ENCODE results near the gene TRIM7.

Gene TRIM7

DNA sequence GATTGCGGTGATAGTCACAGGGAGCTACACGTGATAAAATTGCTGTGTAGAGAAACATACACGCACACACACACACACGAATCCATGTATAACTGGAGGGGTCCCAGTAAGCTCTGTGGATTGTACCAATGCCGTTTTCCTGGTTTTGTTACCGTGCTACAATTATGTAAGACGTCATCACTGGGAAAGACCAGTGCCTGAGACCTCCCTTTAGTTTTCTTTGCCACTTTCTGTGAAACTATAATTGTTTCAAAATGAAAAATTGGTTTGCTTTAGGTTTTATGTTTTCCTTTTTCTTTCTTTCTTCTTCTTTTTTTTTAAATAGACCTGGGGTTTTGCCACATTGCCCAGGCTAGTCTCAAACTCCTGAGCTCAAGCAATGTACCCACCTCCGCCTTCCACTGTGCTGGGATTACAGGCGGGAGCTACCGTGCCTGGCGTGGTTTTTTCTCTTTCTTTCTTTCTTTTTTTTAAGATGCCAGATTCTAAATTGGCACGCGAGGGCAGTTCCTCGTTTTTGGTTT, 36.3 kb downstream of the TRIM7 start:
- Histone ChIP-seq H2AFZ (ENCODE audit: low read length) (no peak overlapping the region), H3K79me2 (ENCODE audit: insufficient read depth, low read length) (no peaks in the 10 kb centered on the region), H3K4me2 (ENCODE audit: low read depth, low read length, poor library complexity, severe bottlenecking) (peak overlapping the region; percentile 65), H3K9me3 (ENCODE audit: insufficient read depth, low read depth, low read length) (no peaks in the 10 kb centered on the region), H3F3A (ENCODE audit: low read depth) (no peaks in the 10 kb centered on the region), H3K36me3 (ENCODE audit: insufficient read depth, low read length) (no peaks in the 10 kb centered on the region), H3K27me3 (ENCODE audit: insufficient read depth, low read length, poor library complexity, severe bottlenecking) (no peaks in the 10 kb centered on the region), H3K4me3 (ENCODE audit: low read length, poor library complexity, severe bottlenecking) (no peak overlapping the region), H3K4me1 (ENCODE audit: insufficient read depth, low read length, poor library complexity, severe bottlenecking) (peaks cover 4% of the 10 kb centered on the region), H4K20me1 (ENCODE audit: insufficient read depth, low read length, poor library complexity, severe bottlenecking) (no peaks in the 10 kb centered on the region), H3K9me2 (replicated peaks; ENCODE audit: low read depth, low read length) (no peaks in the 10 kb centered on the region), H3K9ac (ENCODE audit: low read depth, low read length, poor library complexity, severe bottlenecking) (no peak overlapping the region)
- TF ChIP-seq EZH2phosphoT487 (IDR thresholded peaks at IDR 0.05; ENCODE audit: borderline replicate concordance): no peak
- TF ChIP-seq, protein P1, sequence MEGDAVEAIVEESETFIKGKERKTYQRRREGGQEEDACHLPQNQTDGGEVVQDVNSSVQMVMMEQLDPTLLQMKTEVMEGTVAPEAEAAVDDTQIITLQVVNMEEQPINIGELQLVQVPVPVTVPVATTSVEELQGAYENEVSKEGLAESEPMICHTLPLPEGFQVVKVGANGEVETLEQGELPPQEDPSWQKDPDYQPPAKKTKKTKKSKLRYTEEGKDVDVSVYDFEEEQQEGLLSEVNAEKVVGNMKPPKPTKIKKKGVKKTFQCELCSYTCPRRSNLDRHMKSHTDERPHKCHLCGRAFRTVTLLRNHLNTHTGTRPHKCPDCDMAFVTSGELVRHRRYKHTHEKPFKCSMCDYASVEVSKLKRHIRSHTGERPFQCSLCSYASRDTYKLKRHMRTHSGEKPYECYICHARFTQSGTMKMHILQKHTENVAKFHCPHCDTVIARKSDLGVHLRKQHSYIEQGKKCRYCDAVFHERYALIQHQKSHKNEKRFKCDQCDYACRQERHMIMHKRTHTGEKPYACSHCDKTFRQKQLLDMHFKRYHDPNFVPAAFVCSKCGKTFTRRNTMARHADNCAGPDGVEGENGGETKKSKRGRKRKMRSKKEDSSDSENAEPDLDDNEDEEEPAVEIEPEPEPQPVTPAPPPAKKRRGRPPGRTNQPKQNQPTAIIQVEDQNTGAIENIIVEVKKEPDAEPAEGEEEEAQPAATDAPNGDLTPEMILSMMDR (conservative IDR thresholded peaks at IDR 0.05; ENCODE audit: low read length): no peak

DNA sequence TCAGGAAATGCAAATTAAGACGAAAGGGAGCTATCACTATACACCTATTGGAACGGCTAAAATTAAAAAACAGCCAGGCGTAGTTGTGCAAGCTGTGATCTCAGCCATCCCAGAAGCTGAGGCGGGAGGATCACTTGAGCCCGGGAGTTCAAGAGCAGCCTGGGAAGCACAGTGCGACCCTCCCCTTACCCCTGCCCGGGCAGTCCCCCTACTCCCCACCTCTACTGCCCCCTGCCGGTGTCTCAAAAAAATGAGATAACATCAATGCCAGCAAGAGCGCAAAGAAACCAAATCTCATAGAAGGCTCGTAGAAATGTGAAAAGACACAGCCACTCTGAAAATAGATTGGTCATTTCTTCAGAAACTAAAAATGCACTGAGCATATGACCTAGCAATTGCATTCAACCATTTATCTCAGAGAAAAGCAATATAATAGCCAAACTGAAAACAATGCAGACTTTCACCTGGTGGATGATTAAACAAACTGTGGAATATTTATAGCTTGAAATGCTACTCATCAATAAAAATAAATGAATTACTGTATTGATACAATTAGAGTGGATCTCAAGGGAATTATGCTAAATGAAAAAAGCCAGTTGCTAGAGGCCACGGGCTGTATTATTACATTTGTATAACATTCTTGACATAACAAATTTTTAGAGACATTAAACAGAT, 37.0 kb downstream of the TRIM7 start:
- peak overlapping the region; percentile 65 for H3K4me2 ChIP-seq (ENCODE audit: low read depth, low read length, poor library complexity, severe bottlenecking)
- H3K27me3 ChIP-seq (ENCODE audit: insufficient read depth, low read length, poor library complexity, severe bottlenecking): no peaks in the 10 kb centered on the region
- no peaks in the 10 kb centered on the region for H3K36me3 ChIP-seq (ENCODE audit: insufficient read depth, low read length)
- no peaks in the 10 kb centered on the region for H4K20me1 ChIP-seq (ENCODE audit: insufficient read depth, low read length, poor library complexity, severe bottlenecking)
- H3K9ac ChIP-seq (ENCODE audit: low read depth, low read length, poor library complexity, severe bottlenecking): no peak overlapping the region
- TF ChIP-seq, protein P1 (conservative IDR thresholded peaks at IDR 0.05; ENCODE audit: low read length): peak; percentile 64
- no peak for TF ChIP-seq EZH2phosphoT487 (IDR thresholded peaks at IDR 0.05; ENCODE audit: borderline replicate concordance)
- no peaks in the 10 kb centered on the region for H3K79me2 ChIP-seq (ENCODE audit: insufficient read depth, low read length)
- no peaks in the 10 kb centered on the region for H3K9me3 ChIP-seq (ENCODE audit: insufficient read depth, low read depth, low read length)
- H3K4me1 ChIP-seq (ENCODE audit: insufficient read depth, low read length, poor library complexity, severe bottlenecking): peaks cover 4% of the 10 kb centered on the region
- no peaks in the 10 kb centered on the region for H3K9me2 ChIP-seq (replicated peaks; ENCODE audit: low read depth, low read length)
- H2AFZ ChIP-seq (ENCODE audit: low read length): peak overlapping the region; percentile 81; the same call in 1 of the 2 replicates
- peak overlapping the region; percentile 55 for H3K4me3 ChIP-seq (ENCODE audit: low read length, poor library complexity, severe bottlenecking)
- no peaks in the 10 kb centered on the region for H3F3A ChIP-seq (ENCODE audit: low read depth)

DNA sequence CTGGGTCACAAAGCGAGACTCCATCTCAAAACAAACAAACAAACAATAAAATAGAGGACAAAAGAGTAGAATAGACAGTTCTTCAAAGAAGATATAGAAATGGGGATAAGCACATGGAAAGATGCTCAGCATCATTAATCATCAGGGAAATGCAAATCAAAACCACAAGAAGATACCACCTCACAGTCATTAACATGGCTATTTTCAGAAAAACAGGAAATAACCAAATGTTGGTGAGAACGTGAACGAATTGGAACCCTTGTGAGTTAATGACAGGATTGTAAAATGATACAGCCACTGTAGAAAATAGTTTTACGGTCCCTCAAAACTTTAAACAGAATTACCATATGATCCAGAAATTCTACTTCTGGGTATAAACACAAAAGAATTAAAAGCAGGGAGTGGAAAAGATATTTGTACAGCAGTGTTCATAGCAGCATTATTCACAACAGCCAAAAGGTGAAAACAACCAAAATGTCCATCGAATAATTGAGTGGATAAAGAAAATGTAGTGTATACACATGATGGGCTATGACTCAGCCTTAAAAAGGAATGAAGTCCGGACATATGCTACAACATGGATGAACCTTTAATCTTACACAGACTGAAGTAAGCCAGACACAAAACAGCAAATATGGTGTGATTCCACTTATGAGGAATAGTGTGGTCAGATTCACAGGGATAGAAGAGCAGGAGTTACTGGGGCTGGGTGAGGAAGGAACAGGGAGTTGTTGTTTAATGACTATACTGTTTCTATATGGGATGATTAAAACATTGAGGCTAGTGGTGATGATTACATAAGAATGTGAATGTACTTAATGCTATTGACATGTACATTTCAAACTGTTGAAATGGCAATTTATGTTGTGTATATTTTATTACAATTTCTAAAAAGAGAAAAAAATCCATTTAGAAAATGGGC, 37.9 kb downstream of the TRIM7 start:
- peak overlapping the region; percentile 81; the same call in 1 of the 2 replicates for H2AFZ ChIP-seq (ENCODE audit: low read length)
- no peaks in the 10 kb centered on the region for H3K27me3 ChIP-seq (ENCODE audit: insufficient read depth, low read length, poor library complexity, severe bottlenecking)
- H3K36me3 ChIP-seq (ENCODE audit: insufficient read depth, low read length): no peaks in the 10 kb centered on the region
- peak overlapping the region; percentile 55 for H3K4me3 ChIP-seq (ENCODE audit: low read length, poor library complexity, severe bottlenecking)
- peak overlapping the region; percentile 65 for H3K4me2 ChIP-seq (ENCODE audit: low read depth, low read length, poor library complexity, severe bottlenecking)
- no peaks in the 10 kb centered on the region for H3K9me3 ChIP-seq (ENCODE audit: insufficient read depth, low read depth, low read length)
- no peaks in the 10 kb centered on the region for H3K79me2 ChIP-seq (ENCODE audit: insufficient read depth, low read length)
- H3F3A ChIP-seq (ENCODE audit: low read depth): no peaks in the 10 kb centered on the region
- no peak overlapping the region for H3K9ac ChIP-seq (ENCODE audit: low read depth, low read length, poor library complexity, severe bottlenecking)
- H4K20me1 ChIP-seq (ENCODE audit: insufficient read depth, low read length, poor library complexity, severe bottlenecking): no peaks in the 10 kb centered on the region
- peaks cover 4% of the 10 kb centered on the region for H3K4me1 ChIP-seq (ENCODE audit: insufficient read depth, low read length, poor library complexity, severe bottlenecking)
- H3K9me2 ChIP-seq (replicated peaks; ENCODE audit: low read depth, low read length): no peaks in the 10 kb centered on the region
- TF ChIP-seq, protein P1 (conservative IDR thresholded peaks at IDR 0.05; ENCODE audit: low read length): no peak
- no peak for TF ChIP-seq EZH2phosphoT487 (IDR thresholded peaks at IDR 0.05; ENCODE audit: borderline replicate concordance)
